Choroid plexus epithelial cell (primary cell): ENCODE data around the gene TSPAN7.
A peak's percentile ranks its signal among the peaks of the same experiment; 100 is the strongest.

ENCODE experiments used
- DNase-seq: peaks from one replicate; pipeline ENCODE4 v3.0.0-alpha.2; 2010; ENCODE audit warnings: low read depth
- H3K4me3 ChIP-seq: 2 replicates; pipeline ENCODE4 v1.5.1; 2011; ENCODE audit warnings: low read depth, mild to moderate bottlenecking, control low read depth, low read length, moderate library complexity
- CTCF ChIP-seq: conservative IDR thresholded peaks from 2 replicates; pipeline ENCODE4 v1.5.1; 2011; ENCODE audit warnings: low read depth, mild to moderate bottlenecking, control low read depth, inconsistent platforms, low read length, moderate library complexity

The TSPAN7 gene

GRCh38 chrX:38649674-38650647, 88.6 kb downstream of the TSPAN7 start:
- no peak for DNase-seq
- TF ChIP-seq CTCF: no peak
- H3K4me3 ChIP-seq: no peak overlapping the region

- DNase-seq: no peak
- H3K4me3 ChIP-seq: no peak overlapping the region
- no peak for TF ChIP-seq CTCF
These were observed 90.6 kb downstream of the TSPAN7 start for GRCh38 chrX:38651625-38652601.

GRCh38 chrX:38652934-38653442, 91.6 kb downstream of the TSPAN7 start:
- no peak for DNase-seq
- H3K4me3 ChIP-seq: no peak overlapping the region
- TF ChIP-seq CTCF: no peak

- peak; percentile 60 for TF ChIP-seq CTCF
- H3K4me3 ChIP-seq: no peak overlapping the region
- peak; percentile 63 for DNase-seq
These were observed 93.0 kb downstream of the TSPAN7 start for GRCh38 chrX:38654302-38654701.

GRCh38 chrX:38656350-38656915, 95.1 kb downstream of the TSPAN7 start:
- TF ChIP-seq CTCF: no peak
- no peak for DNase-seq
- no peak overlapping the region for H3K4me3 ChIP-seq

GRCh38 chrX:38657562-38657961, 96.2 kb downstream of the TSPAN7 start:
- no peak for DNase-seq
- H3K4me3 ChIP-seq: no peak overlapping the region
- TF ChIP-seq CTCF: no peak
